Measurements from ENCODE around the gene DUSP6. TPM values are rescaled to one million over a fixed set of nuclear protein-coding genes. Genes with fewer than 3 reads are reported as not detected.

DUSP6 gene
- total RNA-seq, 2 donors from 2014 or later: 115 to 182 TPM

GRCh38 chr12:89384050-89384758, 31.9 kb upstream of the DUSP6 start:
- ATAC-seq (replicated peaks in 1 of 2): no peak
- H3K27me3 Mint-ChIP-seq (ENCODE audit: low read depth): peaks cover 5% of the 10 kb centered on the region
- H3K4me1 Mint-ChIP-seq (ENCODE audit: low read depth): no peaks in the 10 kb centered on the region
- DNase-seq: no peak
- H3K36me3 Mint-ChIP-seq (ENCODE audit: insufficient read depth in 2 of 2): no peaks in the 10 kb centered on the region
- H3K4me3 Mint-ChIP-seq: no peak overlapping the region
- no peaks in the 10 kb centered on the region for H3K9me3 Mint-ChIP-seq
- no peak overlapping the region for H3K27ac Mint-ChIP-seq

- Mint-ChIP-seq H3K36me3 (ENCODE audit: insufficient read depth in 2 of 2) (no peaks in the 10 kb centered on the region), H3K4me1 (ENCODE audit: low read depth) (no peaks in the 10 kb centered on the region), H3K27ac (no peak overlapping the region), H3K4me3 (no peak overlapping the region), H3K27me3 (ENCODE audit: low read depth) (peaks cover 5% of the 10 kb centered on the region), H3K9me3 (no peaks in the 10 kb centered on the region)
- no peak for DNase-seq
- no peak for ATAC-seq (replicated peaks in 1 of 2)
Measured at GRCh38 chr12:89383235-89384049, 31.1 kb upstream of the DUSP6 start.

- H3K27me3 Mint-ChIP-seq (ENCODE audit: low read depth): peaks cover 5% of the 10 kb centered on the region
- H3K36me3 Mint-ChIP-seq (ENCODE audit: insufficient read depth in 2 of 2): peaks cover 0 to 4% of the 10 kb centered on the region in 2 donors
- no peak for DNase-seq
- H3K9me3 Mint-ChIP-seq: peaks cover 2% of the 10 kb centered on the region in 2 donors
- no peak overlapping the region for H3K4me3 Mint-ChIP-seq
- H3K27ac Mint-ChIP-seq: no peak overlapping the region
- no peaks in the 10 kb centered on the region for H3K4me1 Mint-ChIP-seq (ENCODE audit: low read depth)
- ATAC-seq (replicated peaks in 1 of 2): no peak
Measured at GRCh38 chr12:89382328-89382727, 30.0 kb upstream of the DUSP6 start.

- Mint-ChIP-seq H3K27me3 (ENCODE audit: low read depth) (peaks cover 5% of the 10 kb centered on the region), H3K9me3 (peaks cover 2 to 3% of the 10 kb centered on the region in 2 donors), H3K27ac (no peak overlapping the region), H3K36me3 (ENCODE audit: insufficient read depth in 2 of 2) (peaks cover 0 to 4% of the 10 kb centered on the region in 2 donors), H3K4me3 (no peak overlapping the region), H3K4me1 (ENCODE audit: low read depth) (peaks cover 20% of the 10 kb centered on the region)
- ATAC-seq (replicated peaks in 1 of 2) (no peak), DNase-seq (no peak)
Measured at GRCh38 chr12:89379839-89380467, 27.7 kb upstream of the DUSP6 start.

- peaks cover 24% of the 10 kb centered on the region for H3K4me1 Mint-ChIP-seq (ENCODE audit: low read depth)
- H3K27ac Mint-ChIP-seq: no peak overlapping the region
- H3K9me3 Mint-ChIP-seq: peaks cover 2 to 3% of the 10 kb centered on the region in 2 donors
Measured at GRCh38 chr12:89379148-89379838, 27.0 kb upstream of the DUSP6 start.

GRCh38 chr12:89376844-89377243, 24.5 kb upstream of the DUSP6 start:
- DNase-seq: no peak
- peaks cover 2 to 3% of the 10 kb centered on the region in 2 donors for H3K9me3 Mint-ChIP-seq
- no peaks in the 10 kb centered on the region for H3K27me3 Mint-ChIP-seq (ENCODE audit: low read depth)
- ATAC-seq (replicated peaks in 1 of 2): no peak
- no peak overlapping the region for H3K27ac Mint-ChIP-seq
- H3K4me3 Mint-ChIP-seq: peak overlapping the region in 1 of 2 donors; percentile 48
- H3K4me1 Mint-ChIP-seq (ENCODE audit: low read depth): peaks cover 33% of the 10 kb centered on the region
- peaks cover 0 to 4% of the 10 kb centered on the region in 2 donors for H3K36me3 Mint-ChIP-seq (ENCODE audit: insufficient read depth in 2 of 2)

More at GRCh38 chr12:89379148-89379838, 27.0 kb upstream of the DUSP6 start:
- ATAC-seq (replicated peaks in 1 of 2) (no peak), DNase-seq (no peak)
- Mint-ChIP-seq H3K4me3 (no peak overlapping the region), H3K27me3 (ENCODE audit: low read depth) (peaks cover 5% of the 10 kb centered on the region), H3K36me3 (ENCODE audit: insufficient read depth in 2 of 2) (peaks cover 0 to 4% of the 10 kb centered on the region in 2 donors)

GRCh38 chr12:89376202-89376529, 23.9 kb upstream of the DUSP6 start:
- H3K27me3 Mint-ChIP-seq (ENCODE audit: low read depth): no peaks in the 10 kb centered on the region
- no peak overlapping the region for H3K27ac Mint-ChIP-seq
- peaks cover 0 to 4% of the 10 kb centered on the region in 2 donors for H3K36me3 Mint-ChIP-seq (ENCODE audit: insufficient read depth in 2 of 2)
- ATAC-seq (replicated peaks in 1 of 2) (peak; percentile 24 to 36), DNase-seq (no peak)
- peaks cover 2 to 3% of the 10 kb centered on the region in 2 donors for H3K9me3 Mint-ChIP-seq
- H3K4me3 Mint-ChIP-seq: peak overlapping the region; percentile 25 to 64
- H3K4me1 Mint-ChIP-seq (ENCODE audit: low read depth): peaks cover 33% of the 10 kb centered on the region

GRCh38 chr12:89373763-89374572, 21.7 kb upstream of the DUSP6 start:
- no peak for ATAC-seq (replicated peaks in 1 of 2)

GRCh38 chr12:89372584-89373370, 20.5 kb upstream of the DUSP6 start:
- Mint-ChIP-seq H3K27me3 (ENCODE audit: low read depth) (no peaks in the 10 kb centered on the region), H3K4me3 (no peak overlapping the region), H3K9me3 (peaks cover 2 to 3% of the 10 kb centered on the region in 2 donors), H3K36me3 (ENCODE audit: insufficient read depth in 2 of 2) (peaks cover 0 to 3% of the 10 kb centered on the region in 2 donors), H3K4me1 (ENCODE audit: low read depth) (peaks cover 39% of the 10 kb centered on the region), H3K27ac (no peak overlapping the region)
- no peak for ATAC-seq (replicated peaks in 1 of 2)
- no peak for DNase-seq

More at GRCh38 chr12:89373763-89374572, 21.7 kb upstream of the DUSP6 start:
- H3K4me3 Mint-ChIP-seq: no peak overlapping the region
- peaks cover 2 to 3% of the 10 kb centered on the region in 2 donors for H3K9me3 Mint-ChIP-seq
- no peak overlapping the region for H3K27ac Mint-ChIP-seq
- peaks cover 39% of the 10 kb centered on the region for H3K4me1 Mint-ChIP-seq (ENCODE audit: low read depth)
- no peak for DNase-seq
- no peaks in the 10 kb centered on the region for H3K27me3 Mint-ChIP-seq (ENCODE audit: low read depth)
- peaks cover 0 to 4% of the 10 kb centered on the region in 2 donors for H3K36me3 Mint-ChIP-seq (ENCODE audit: insufficient read depth in 2 of 2)

- ATAC-seq (replicated peaks in 1 of 2) (no peak), DNase-seq (no peak)
- Mint-ChIP-seq H3K27me3 (ENCODE audit: low read depth) (no peaks in the 10 kb centered on the region), H3K4me3 (no peak overlapping the region), H3K9me3 (peaks cover 0 to 1% of the 10 kb centered on the region in 2 donors), H3K36me3 (ENCODE audit: insufficient read depth in 2 of 2) (no peaks in the 10 kb centered on the region), H3K4me1 (ENCODE audit: low read depth) (peaks cover 27% of the 10 kb centered on the region), H3K27ac (no peak overlapping the region)
Measured at GRCh38 chr12:89370850-89371249, 18.5 kb upstream of the DUSP6 start.

GRCh38 chr12:89370421-89370831, 18.1 kb upstream of the DUSP6 start:
- no peaks in the 10 kb centered on the region for H3K36me3 Mint-ChIP-seq (ENCODE audit: insufficient read depth in 2 of 2)
- H3K4me1 Mint-ChIP-seq (ENCODE audit: low read depth): peaks cover 23% of the 10 kb centered on the region
- no peak for ATAC-seq (replicated peaks in 1 of 2)
- no peak overlapping the region for H3K4me3 Mint-ChIP-seq
- DNase-seq: no peak
- no peaks in the 10 kb centered on the region for H3K27me3 Mint-ChIP-seq (ENCODE audit: low read depth)
- H3K9me3 Mint-ChIP-seq: no peaks in the 10 kb centered on the region
- no peak overlapping the region for H3K27ac Mint-ChIP-seq

All from activated T-cell treated with anti-CD3 and anti-CD28 coated beads, Interleukin-2, amount 50 U/mL, for 72 hours (primary cell).